WTC11 (cell line): ENCODE data around the gene NAALADL2. TPM values are rescaled to one million over a fixed set of nuclear protein-coding genes. Genes with fewer than 3 reads are reported as not detected.

ENCODE experiments used
- ATAC-seq: fragments of 200-7000 bp; cut with Tn5 transposase; 2 replicates; pipeline ENCODE4 v1.10.0; 2021; ENCODE audit warnings: mild to moderate bottlenecking, moderate library complexity
- CTCF ChIA-PET: fragments of 300-600 bp; sonication (Branson Sonifier 250); formaldehyde crosslinking; loops from one replicate; lab custom pipeline; 2021; ENCODE audit warnings: antibody characterized with exemption; lab: Charles Lee
- POLR2A ChIA-PET: fragments of 350-600 bp; sonication (Branson Sonifier 250); formaldehyde crosslinking; loops from one replicate; lab custom pipeline; 2021; ENCODE audit warnings: antibody characterized with exemption; lab: Charles Lee
- DNase-seq: peaks from one replicate; pipeline ENCODE4 v3.0.0; 2021; ENCODE audit warnings: low spot score
- H3K27ac Mint-ChIP-seq: 2 replicates; pipeline ENCODE4 v1.8.0; 2021; ENCODE audit warnings: mixed read lengths
- H3K27me3 Mint-ChIP-seq: 2 replicates; pipeline ENCODE4 v1.8.0; 2021; ENCODE audit warnings: low read depth, mild to moderate bottlenecking, moderate library complexity, mixed read lengths
- H3K36me3 Mint-ChIP-seq: 2 replicates; pipeline ENCODE4 v1.8.0; 2021; ENCODE audit warnings: mixed read lengths
- H3K4me1 Mint-ChIP-seq: 2 replicates; pipeline ENCODE4 v1.8.0; 2022; ENCODE audit warnings: mixed read lengths
- H3K4me3 Mint-ChIP-seq: 2 replicates; pipeline ENCODE4 v1.8.0; 2021; ENCODE audit warnings: mild to moderate bottlenecking, moderate library complexity, mixed read lengths
- H3K9me3 Mint-ChIP-seq: 2 replicates; pipeline ENCODE4 v1.8.0; 2021; ENCODE audit warnings: mixed read lengths
- CREM ChIP-seq: sonication (generic); formaldehyde crosslinking; IDR thresholded peaks from 2 replicates; pipeline ENCODE4 v1.8.1; 2022; ENCODE audit warnings: mild to moderate bottlenecking, missing genetic modification reagents, moderate library complexity
- FOXP1 ChIP-seq: sonication (generic); formaldehyde crosslinking; IDR thresholded peaks from 2 replicates; pipeline ENCODE4 v1.8.0; 2022; ENCODE audit warnings: missing genetic modification reagents, mild to moderate bottlenecking, moderate library complexity, borderline replicate concordance
- IRF2 ChIP-seq: sonication (generic); formaldehyde crosslinking; IDR thresholded peaks from 2 replicates; pipeline ENCODE4 v1.8.0; 2022; ENCODE audit warnings: low read depth, missing genetic modification reagents, borderline replicate concordance
- MYBL2 ChIP-seq: sonication (generic); formaldehyde crosslinking; IDR thresholded peaks from 2 replicates; pipeline ENCODE4 v1.8.1; 2023; ENCODE audit warnings: mild to moderate bottlenecking, moderate library complexity, missing genetic modification reagents
- SMAD3 ChIP-seq: sonication (generic); formaldehyde crosslinking; IDR thresholded peaks from 2 replicates; pipeline ENCODE4 v1.8.0; 2022; ENCODE audit warnings: missing genetic modification reagents, mild to moderate bottlenecking, borderline replicate concordance
- SMAD4 ChIP-seq: sonication (generic); formaldehyde crosslinking; IDR thresholded peaks from 2 replicates; pipeline ENCODE4 v1.8.0; 2022; ENCODE audit warnings: mild to moderate bottlenecking, missing genetic modification reagents
- SOX15 ChIP-seq: fragments of 250-450 bp; sonication (Bioruptor Pico); IDR thresholded peaks from 2 replicates; pipeline ENCODE4 v1.9.0; 2021; ENCODE audit warnings: mild to moderate bottlenecking
- SP1 ChIP-seq: sonication (generic); formaldehyde crosslinking; conservative IDR thresholded peaks from 2 replicates; pipeline ENCODE4 v1.8.1; 2022; ENCODE audit warnings: missing genetic modification reagents
- ZNF396 ChIP-seq: fragments of 250-450 bp; sonication (Bioruptor Pico); IDR thresholded peaks from 2 replicates; pipeline ENCODE4 v1.8.0; 2021; ENCODE audit warnings: mild to moderate bottlenecking, moderate library complexity, borderline replicate concordance
- ZNF416 ChIP-seq: fragments of 250-450 bp; sonication (Bioruptor Pico); IDR thresholded peaks from 2 replicates; pipeline ENCODE4 v1.9.0; 2021; ENCODE audit warnings: mild to moderate bottlenecking, inconsistent platforms
- ZNF671 ChIP-seq: fragments of 250-450 bp; sonication (Bioruptor Pico); IDR thresholded peaks from 2 replicates; pipeline ENCODE4 v1.8.0; 2021; ENCODE audit warnings: mild to moderate bottlenecking
- total RNA-seq: library from RNA; stranded (reverse); gene quantifications from 3 replicates; pipeline ENCODE4 v1.2.3, GENCODE V29; 2021
- TF ChIP-seq, protein P1 (sequence below): fragments of 250-450 bp; sonication (Bioruptor Pico); IDR thresholded peaks from 2 replicates; pipeline ENCODE4 v1.9.0; 2021; ENCODE audit warnings: mild to moderate bottlenecking
- TF ChIP-seq, protein P2 (sequence below): fragments of 250-450 bp; sonication (Bioruptor Pico); IDR thresholded peaks from 2 replicates; pipeline ENCODE4 v1.9.0; 2021; ENCODE audit warnings: moderate library complexity, mild to moderate bottlenecking, inconsistent platforms, borderline replicate concordance
- TF ChIP-seq, protein P3 (sequence below): sonication (generic); formaldehyde crosslinking; IDR thresholded peaks from 2 replicates; pipeline ENCODE4 v1.8.0; 2023; ENCODE audit warnings: missing genetic modification reagents
- TF ChIP-seq, protein P4 (sequence below): sonication (generic); formaldehyde crosslinking; IDR thresholded peaks from 2 replicates; pipeline ENCODE4 v1.8.0; 2022; ENCODE audit warnings: missing genetic modification reagents
- TF ChIP-seq, protein P5 (sequence below): sonication (generic); formaldehyde crosslinking; IDR thresholded peaks from 2 replicates; pipeline ENCODE4 v1.8.1; 2022; ENCODE audit warnings: missing genetic modification reagents, borderline replicate concordance
- TF ChIP-seq, protein P6 (sequence below): fragments of 250-450 bp; sonication (Bioruptor Pico); IDR thresholded peaks from 2 replicates; pipeline ENCODE4 v1.9.0; 2021; ENCODE audit warnings: mild to moderate bottlenecking
- TF ChIP-seq, protein P7 (sequence below): sonication (generic); formaldehyde crosslinking; IDR thresholded peaks from 2 replicates; pipeline ENCODE4 v1.8.1; 2023; ENCODE audit warnings: mild to moderate bottlenecking, missing genetic modification reagents
- TF ChIP-seq, protein P8 (sequence below): sonication (generic); formaldehyde crosslinking; IDR thresholded peaks from 2 replicates; pipeline ENCODE4 v1.8.1; 2023; ENCODE audit warnings: mild to moderate bottlenecking, missing genetic modification reagents, borderline replicate concordance

Gene NAALADL2
- total RNA-seq, 1 experiment from 2014 or later: 1.2 TPM

DNA sequence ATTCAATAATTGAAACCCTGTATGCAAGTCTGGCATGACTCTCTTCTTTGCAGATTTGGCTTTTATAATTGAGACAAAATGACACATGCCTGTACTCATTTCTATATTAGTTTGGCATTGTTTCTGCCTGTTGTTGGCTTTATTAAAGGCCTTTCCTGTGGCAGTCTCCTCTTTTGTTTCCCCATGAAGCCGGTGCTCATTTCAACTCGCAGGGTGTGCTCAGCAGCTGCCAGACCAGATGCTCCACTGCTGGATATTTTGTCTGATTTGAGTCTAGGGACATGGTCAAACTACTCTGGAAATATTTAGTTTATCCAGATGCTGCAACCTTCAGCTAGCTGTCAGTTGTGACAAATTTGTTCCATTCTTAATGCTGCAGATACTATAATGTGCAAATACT is 445.3 kb downstream of the NAALADL2 start (continued):
- TF ChIP-seq SP1: no peak

DNA sequence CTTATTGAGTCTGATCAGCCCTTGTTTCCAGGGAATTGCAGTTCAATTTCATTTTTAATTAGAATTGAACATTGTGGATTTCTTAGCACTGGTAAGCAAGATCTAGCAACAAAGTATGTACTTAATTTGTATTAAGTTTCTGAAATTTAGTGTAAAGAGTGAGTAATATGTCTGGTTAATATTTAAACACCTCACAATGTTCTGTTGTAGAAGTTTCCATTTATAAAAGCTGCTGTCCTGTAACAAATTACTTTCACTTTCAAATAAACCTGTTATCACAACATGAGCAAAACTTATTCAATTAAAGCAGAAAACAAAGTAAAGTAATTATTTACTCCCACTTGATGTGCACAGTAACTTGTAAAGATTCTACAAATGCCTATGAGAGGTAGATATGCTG is 448.5 kb downstream of the NAALADL2 start:
- no peaks in the 10 kb centered on the region for H3K36me3 Mint-ChIP-seq
- H3K4me3 Mint-ChIP-seq: no peak overlapping the region
- no peak for DNase-seq
- ChIA-PET POLR2A (no interaction called here), CTCF (no interaction called here)
- H3K27ac Mint-ChIP-seq: no peak overlapping the region
- TF ChIP-seq SOX15 (CRISPR knock-in tag) (no peak), SMAD3 (CRISPR knock-in tag) (no peak), CREM (CRISPR knock-in tag) (no peak), ZNF671 (CRISPR knock-in tag) (no peak), SMAD4 (CRISPR knock-in tag) (no peak), ZNF396 (CRISPR knock-in tag) (no peak), ZNF416 (CRISPR knock-in tag) (no peak), MYBL2 (CRISPR knock-in tag) (no peak)
- TF ChIP-seq, protein P1, sequence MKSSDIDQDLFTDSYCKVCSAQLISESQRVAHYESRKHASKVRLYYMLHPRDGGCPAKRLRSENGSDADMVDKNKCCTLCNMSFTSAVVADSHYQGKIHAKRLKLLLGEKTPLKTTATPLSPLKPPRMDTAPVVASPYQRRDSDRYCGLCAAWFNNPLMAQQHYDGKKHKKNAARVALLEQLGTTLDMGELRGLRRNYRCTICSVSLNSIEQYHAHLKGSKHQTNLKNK (CRISPR knock-in tag): no peak
- TF ChIP-seq, protein P2, sequence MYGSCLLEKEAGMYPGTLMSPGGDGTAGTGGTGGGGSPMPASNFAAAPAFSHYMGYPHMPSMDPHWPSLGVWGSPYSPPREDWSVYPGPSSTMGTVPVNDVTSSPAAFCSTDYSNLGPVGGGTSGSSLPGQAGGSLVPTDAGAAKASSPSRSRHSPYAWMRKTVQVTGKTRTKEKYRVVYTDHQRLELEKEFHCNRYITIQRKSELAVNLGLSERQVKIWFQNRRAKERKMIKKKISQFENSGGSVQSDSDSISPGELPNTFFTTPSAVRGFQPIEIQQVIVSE (CRISPR knock-in tag): no peak
- TF ChIP-seq, protein P3, sequence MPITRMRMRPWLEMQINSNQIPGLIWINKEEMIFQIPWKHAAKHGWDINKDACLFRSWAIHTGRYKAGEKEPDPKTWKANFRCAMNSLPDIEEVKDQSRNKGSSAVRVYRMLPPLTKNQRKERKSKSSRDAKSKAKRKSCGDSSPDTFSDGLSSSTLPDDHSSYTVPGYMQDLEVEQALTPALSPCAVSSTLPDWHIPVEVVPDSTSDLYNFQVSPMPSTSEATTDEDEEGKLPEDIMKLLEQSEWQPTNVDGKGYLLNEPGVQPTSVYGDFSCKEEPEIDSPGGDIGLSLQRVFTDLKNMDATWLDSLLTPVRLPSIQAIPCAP: no peak
- TF ChIP-seq, protein P4, sequence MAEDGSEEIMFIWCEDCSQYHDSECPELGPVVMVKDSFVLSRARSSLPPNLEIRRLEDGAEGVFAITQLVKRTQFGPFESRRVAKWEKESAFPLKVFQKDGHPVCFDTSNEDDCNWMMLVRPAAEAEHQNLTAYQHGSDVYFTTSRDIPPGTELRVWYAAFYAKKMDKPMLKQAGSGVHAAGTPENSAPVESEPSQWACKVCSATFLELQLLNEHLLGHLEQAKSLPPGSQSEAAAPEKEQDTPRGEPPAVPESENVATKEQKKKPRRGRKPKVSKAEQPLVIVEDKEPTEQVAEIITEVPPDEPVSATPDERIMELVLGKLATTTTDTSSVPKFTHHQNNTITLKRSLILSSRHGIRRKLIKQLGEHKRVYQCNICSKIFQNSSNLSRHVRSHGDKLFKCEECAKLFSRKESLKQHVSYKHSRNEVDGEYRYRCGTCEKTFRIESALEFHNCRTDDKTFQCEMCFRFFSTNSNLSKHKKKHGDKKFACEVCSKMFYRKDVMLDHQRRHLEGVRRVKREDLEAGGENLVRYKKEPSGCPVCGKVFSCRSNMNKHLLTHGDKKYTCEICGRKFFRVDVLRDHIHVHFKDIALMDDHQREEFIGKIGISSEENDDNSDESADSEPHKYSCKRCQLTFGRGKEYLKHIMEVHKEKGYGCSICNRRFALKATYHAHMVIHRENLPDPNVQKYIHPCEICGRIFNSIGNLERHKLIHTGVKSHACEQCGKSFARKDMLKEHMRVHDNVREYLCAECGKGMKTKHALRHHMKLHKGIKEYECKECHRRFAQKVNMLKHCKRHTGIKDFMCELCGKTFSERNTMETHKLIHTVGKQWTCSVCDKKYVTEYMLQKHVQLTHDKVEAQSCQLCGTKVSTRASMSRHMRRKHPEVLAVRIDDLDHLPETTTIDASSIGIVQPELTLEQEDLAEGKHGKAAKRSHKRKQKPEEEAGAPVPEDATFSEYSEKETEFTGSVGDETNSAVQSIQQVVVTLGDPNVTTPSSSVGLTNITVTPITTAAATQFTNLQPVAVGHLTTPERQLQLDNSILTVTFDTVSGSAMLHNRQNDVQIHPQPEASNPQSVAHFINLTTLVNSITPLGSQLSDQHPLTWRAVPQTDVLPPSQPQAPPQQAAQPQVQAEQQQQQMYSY: no peak
- TF ChIP-seq, protein P5, sequence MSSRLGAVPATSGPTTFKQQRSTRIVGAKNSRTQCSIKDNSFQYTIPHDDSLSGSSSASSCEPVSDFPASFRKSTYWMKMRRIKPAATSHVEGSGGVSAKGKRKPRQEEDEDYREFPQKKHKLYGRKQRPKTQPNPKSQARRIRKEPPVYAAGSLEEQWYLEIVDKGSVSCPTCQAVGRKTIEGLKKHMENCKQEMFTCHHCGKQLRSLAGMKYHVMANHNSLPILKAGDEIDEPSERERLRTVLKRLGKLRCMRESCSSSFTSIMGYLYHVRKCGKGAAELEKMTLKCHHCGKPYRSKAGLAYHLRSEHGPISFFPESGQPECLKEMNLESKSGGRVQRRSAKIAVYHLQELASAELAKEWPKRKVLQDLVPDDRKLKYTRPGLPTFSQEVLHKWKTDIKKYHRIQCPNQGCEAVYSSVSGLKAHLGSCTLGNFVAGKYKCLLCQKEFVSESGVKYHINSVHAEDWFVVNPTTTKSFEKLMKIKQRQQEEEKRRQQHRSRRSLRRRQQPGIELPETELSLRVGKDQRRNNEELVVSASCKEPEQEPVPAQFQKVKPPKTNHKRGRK: no peak
- TF ChIP-seq, protein P6, sequence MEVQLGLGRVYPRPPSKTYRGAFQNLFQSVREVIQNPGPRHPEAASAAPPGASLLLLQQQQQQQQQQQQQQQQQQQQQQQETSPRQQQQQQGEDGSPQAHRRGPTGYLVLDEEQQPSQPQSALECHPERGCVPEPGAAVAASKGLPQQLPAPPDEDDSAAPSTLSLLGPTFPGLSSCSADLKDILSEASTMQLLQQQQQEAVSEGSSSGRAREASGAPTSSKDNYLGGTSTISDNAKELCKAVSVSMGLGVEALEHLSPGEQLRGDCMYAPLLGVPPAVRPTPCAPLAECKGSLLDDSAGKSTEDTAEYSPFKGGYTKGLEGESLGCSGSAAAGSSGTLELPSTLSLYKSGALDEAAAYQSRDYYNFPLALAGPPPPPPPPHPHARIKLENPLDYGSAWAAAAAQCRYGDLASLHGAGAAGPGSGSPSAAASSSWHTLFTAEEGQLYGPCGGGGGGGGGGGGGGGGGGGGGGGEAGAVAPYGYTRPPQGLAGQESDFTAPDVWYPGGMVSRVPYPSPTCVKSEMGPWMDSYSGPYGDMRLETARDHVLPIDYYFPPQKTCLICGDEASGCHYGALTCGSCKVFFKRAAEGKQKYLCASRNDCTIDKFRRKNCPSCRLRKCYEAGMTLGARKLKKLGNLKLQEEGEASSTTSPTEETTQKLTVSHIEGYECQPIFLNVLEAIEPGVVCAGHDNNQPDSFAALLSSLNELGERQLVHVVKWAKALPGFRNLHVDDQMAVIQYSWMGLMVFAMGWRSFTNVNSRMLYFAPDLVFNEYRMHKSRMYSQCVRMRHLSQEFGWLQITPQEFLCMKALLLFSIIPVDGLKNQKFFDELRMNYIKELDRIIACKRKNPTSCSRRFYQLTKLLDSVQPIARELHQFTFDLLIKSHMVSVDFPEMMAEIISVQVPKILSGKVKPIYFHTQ: no peak
- no peaks in the 10 kb centered on the region for H3K27me3 Mint-ChIP-seq
- no peaks in the 10 kb centered on the region for H3K4me1 Mint-ChIP-seq
- no peak for ATAC-seq
- no peaks in the 10 kb centered on the region for H3K9me3 Mint-ChIP-seq

DNA sequence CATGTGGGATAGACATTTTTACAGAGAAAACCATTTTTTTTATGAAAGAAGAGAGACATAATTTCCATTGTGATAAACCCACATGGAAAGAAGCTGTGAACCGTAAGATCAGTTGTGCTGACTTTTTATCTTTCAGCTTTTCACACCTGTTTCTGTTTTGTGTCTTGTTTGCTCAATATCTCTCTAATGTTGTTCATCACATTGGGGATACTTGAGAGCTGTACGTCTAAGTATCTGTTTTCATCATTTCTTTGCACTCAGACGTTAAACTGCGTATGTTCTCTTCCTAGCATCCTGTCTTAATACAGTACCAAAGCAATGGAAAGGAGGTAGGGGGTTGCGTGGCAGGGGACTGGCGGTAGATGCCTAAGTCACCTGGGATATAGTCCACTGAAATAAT is 449.0 kb downstream of the NAALADL2 start:
- Mint-ChIP-seq H3K4me3 (no peak overlapping the region), H3K36me3 (no peaks in the 10 kb centered on the region), H3K27me3 (no peaks in the 10 kb centered on the region), H3K27ac (no peak overlapping the region), H3K9me3 (no peaks in the 10 kb centered on the region), H3K4me1 (no peaks in the 10 kb centered on the region)
- no peak for DNase-seq
- CTCF ChIA-PET: no interaction called here
- ATAC-seq: no peak
- POLR2A ChIA-PET: no interaction called here
- TF ChIP-seq IRF2 (CRISPR knock-in tag): no peak
- TF ChIP-seq FOXP1: no peak
- TF ChIP-seq, protein P7, sequence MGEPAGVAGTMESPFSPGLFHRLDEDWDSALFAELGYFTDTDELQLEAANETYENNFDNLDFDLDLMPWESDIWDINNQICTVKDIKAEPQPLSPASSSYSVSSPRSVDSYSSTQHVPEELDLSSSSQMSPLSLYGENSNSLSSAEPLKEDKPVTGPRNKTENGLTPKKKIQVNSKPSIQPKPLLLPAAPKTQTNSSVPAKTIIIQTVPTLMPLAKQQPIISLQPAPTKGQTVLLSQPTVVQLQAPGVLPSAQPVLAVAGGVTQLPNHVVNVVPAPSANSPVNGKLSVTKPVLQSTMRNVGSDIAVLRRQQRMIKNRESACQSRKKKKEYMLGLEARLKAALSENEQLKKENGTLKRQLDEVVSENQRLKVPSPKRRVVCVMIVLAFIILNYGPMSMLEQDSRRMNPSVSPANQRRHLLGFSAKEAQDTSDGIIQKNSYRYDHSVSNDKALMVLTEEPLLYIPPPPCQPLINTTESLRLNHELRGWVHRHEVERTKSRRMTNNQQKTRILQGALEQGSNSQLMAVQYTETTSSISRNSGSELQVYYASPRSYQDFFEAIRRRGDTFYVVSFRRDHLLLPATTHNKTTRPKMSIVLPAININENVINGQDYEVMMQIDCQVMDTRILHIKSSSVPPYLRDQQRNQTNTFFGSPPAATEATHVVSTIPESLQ (CRISPR knock-in tag): no peak
- TF ChIP-seq, protein P8, sequence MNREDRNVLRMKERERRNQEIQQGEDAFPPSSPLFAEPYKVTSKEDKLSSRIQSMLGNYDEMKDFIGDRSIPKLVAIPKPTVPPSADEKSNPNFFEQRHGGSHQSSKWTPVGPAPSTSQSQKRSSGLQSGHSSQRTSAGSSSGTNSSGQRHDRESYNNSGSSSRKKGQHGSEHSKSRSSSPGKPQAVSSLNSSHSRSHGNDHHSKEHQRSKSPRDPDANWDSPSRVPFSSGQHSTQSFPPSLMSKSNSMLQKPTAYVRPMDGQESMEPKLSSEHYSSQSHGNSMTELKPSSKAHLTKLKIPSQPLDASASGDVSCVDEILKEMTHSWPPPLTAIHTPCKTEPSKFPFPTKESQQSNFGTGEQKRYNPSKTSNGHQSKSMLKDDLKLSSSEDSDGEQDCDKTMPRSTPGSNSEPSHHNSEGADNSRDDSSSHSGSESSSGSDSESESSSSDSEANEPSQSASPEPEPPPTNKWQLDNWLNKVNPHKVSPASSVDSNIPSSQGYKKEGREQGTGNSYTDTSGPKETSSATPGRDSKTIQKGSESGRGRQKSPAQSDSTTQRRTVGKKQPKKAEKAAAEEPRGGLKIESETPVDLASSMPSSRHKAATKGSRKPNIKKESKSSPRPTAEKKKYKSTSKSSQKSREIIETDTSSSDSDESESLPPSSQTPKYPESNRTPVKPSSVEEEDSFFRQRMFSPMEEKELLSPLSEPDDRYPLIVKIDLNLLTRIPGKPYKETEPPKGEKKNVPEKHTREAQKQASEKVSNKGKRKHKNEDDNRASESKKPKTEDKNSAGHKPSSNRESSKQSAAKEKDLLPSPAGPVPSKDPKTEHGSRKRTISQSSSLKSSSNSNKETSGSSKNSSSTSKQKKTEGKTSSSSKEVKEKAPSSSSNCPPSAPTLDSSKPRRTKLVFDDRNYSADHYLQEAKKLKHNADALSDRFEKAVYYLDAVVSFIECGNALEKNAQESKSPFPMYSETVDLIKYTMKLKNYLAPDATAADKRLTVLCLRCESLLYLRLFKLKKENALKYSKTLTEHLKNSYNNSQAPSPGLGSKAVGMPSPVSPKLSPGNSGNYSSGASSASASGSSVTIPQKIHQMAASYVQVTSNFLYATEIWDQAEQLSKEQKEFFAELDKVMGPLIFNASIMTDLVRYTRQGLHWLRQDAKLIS (CRISPR knock-in tag): no peak
- no peak for TF ChIP-seq ZNF671 (CRISPR knock-in tag)
